COLO829 (cell line): ENCODE data around the gene PRRG2.

ENCODE experiments used
- DNase-seq: peaks from one replicate; pipeline ENCODE4 v3.0.0; 2012; ENCODE audit warnings: low spot score

Gene PRRG2

GRCh38 chr19:49589502-49589905 lies 8.4 kb downstream of the PRRG2 start:
- no peak for DNase-seq

DNA sequence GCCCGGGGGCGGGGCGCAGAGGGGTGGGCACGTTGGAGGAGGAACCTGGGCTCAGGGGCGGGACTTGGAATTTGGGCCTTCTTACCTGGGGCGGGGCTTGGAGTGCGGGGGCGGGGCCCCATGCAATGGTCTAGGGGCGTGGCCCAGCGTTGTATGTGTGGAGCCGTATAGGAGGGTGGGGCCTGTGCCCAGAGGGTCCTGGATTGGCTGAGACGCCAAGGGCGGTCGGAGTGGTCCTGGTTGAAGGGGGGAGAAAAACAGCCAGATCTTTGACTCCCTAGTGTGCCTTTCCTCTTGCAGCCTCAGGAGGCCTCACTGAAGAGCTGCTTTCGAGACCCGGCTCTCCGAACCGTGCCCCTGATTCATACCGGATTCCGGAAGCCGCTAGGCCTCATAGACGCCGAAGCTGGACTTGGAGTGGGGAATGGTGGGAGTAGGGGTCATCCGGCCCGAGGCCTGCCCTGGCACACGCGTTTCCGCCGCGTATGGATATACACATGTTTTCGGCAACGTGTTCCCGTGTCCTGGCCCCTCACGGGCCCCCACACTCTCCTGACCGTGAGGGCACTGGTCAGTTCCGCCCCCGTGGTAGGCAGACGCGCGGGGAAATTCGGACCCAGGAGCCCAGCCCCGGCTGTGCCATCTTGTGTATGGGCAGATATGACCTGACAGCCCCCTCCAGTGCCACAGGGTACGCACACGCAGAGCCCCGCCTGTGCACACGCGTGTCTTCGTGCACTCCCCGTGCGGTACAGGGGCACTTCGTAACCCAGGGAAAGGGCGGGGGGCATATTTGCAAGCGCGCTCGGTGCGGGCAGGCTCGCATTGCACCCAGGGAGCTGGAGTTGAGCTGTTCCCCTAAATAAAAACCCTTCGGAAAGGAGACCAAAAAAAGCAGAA lies 9.2 kb downstream of the PRRG2 start:
- peak; percentile 98 for DNase-seq

- DNase-seq: peak; percentile 91
These were observed 10.0 kb downstream of the PRRG2 start, which contains the start of gene PRR12 for GRCh38 chr19:49590971-49591730. Gene PRR12 (plus strand): TSS chr19:49591182. CDS start chr19:49591655, 473 bp downstream.

DNA sequence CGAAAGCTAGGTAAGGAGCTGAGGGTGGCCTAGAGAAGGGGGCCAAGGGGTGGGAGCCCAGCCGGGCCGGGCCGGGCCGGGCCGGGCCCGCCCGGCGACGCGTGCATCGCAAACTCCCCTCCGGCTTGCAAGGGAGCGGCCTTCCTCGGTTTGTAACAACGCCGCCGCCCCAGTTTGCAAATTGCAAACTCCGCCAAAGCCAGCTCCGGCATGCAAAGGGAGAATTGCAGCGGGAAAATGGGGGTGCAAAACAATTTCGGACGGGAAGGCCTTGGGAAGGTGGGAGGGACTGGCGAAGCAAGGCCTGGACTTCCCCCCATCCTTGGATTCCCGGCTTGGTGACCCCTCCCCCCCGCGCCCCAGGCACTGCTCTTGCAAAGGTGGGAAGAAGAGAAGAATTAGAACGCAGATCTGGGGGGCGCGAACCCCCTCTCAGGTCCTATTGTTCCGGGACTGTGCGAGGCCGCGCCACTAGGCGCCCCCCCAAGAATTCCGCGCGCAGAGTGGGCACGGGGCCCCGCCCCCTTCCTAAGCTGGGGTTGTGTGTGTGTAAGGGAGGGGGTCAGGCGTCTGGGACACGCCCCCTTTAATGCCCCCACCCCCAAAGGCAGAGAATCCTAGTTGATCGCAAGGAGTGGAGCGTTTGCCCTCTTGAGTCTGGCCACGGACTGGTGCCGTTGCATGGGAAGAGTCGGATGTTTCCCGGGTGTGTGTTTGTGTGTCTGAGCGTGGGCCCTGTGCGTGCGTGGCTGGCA lies 10.8 kb downstream of the PRRG2 start:
- peak; percentile 48 for DNase-seq

GRCh38 chr19:49592486-49593232 lies 11.5 kb downstream of the PRRG2 start:
- DNase-seq: peak; percentile 12

DNA sequence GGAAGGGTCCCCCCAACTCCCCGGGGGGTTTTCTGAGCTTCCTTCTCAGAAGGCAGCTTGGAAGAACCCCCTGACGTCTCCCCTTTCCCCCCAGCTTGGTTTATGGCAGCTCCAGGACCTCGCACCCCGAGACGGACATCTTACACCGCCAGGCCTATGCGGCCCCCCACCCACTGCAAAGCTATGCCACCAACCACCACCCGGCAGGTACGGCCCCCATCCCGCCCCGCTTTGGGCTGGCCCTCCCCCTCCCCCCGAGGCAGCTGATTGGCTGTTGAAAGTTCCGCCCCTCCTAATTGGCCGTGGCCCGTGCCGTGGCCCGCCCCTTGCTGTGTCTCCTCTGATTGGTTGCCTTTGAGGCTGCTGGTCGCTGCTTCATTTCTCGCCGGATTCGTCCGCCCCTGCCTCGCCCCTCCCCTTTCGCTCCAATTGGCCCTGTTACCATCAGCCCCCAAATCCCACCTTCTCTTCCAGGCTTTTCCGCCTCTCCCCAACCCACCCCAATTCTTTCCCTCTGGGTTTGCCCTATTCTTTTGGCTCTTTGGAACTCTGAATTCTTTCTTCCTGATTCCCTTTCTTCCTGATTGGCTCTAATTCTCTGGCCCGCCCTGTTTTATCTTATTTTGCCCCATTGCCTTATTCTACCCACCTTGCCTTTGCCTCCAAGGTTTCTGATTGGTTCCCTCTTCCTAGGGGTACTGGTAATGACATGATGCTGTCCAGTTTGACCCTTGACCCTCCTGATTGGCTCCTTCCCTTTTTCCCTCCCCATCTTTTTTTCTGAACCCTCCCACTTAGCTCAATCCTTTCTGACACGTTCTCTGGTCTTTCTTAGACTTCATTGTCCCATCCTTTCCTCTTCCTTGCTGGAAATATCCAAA lies 12.4 kb downstream of the PRRG2 start:
- peak; percentile 98 for DNase-seq

GRCh38 chr19:49594157-49594992 lies 13.3 kb downstream of the PRRG2 start:
- DNase-seq: no peak

DNA sequence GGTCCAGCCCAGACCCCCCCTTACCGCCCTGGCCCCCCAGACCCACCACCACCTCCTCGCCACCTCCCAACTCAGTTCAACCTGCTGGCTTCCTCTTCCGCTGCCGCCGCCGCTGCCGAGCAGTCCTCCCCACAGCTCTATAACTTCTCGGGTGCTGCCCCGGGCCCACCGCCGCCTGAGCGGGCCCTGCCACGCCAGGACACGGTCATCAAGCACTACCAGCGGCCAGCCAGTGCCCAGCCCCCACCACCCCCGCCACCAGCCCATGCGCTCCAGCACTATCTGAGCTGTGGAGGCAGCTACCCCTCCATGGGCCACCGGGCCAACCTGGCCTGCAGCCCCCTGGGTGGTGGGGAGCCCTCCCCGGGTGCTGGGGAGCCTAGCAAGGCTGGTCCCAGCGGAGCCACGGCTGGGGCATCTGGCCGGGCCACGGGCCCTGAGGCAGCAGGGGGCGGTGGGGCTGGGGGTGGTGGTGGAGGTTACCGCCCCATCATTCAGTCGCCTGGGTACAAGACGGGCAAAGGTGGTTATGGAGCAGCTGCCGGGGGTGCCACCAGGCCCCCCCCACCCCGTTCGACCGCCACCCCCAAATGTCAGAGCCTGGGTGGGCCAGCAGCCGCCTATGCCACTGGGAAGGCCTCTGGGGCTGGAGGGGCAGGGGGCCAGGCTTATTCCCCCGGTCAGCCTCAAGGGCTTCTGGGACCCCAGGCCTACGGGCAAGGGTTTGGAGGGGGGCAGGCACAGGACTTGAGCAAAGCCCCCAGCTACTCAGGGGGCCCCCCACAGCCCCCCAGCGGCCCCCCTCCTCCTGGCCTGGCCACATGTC lies 14.1 kb downstream of the PRRG2 start:
- no peak for DNase-seq

DNA sequence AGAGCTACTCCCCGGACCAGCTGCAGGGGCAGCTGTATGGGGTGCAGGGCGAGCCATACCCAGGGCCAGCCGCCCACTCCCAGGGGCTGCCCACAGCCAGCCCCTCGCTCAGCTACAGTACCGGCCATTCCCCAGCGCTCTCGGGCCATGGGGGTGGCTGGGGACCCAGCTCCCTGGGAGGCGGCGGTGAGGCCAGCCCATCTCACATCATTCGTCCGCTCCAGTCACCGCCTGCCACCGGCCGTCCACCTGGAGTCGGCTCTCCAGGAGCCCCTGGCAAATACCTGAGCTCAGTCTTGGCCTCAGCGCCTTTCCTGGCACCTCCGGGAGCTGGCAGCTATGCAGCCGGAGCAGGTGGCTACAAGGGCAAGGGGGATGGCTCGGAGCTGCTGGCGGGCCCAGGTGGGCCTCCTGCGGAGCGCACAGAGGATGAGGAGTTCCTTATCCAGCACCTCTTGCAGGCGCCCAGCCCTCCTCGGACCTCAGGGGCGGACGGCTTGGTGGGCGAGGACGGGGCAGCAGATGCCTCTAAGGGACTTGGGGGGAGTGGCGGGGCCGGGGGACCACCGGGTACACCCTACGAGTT lies 14.8 kb downstream of the PRRG2 start:
- DNase-seq: no peak

DNA sequence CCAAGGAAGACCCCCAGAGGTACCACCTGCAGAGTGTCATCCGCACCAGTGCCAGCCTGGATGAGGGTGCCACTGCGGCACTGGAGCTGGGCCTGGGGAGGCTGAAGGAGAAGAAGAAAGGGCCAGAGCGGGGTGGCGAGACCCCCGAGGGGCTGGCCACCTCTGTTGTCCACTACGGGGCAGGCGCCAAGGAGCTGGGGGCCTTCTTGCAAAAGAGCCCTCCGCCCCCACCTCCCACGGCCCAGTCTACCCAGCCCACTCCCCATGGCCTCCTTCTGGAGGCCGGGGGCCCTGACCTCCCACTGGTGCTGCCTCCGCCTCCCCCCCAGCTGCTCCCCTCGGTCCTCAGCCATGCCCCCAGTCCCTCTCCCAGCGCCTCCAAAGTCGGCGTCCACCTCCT lies 15.3 kb downstream of the PRRG2 start:
- no peak for DNase-seq

DNA sequence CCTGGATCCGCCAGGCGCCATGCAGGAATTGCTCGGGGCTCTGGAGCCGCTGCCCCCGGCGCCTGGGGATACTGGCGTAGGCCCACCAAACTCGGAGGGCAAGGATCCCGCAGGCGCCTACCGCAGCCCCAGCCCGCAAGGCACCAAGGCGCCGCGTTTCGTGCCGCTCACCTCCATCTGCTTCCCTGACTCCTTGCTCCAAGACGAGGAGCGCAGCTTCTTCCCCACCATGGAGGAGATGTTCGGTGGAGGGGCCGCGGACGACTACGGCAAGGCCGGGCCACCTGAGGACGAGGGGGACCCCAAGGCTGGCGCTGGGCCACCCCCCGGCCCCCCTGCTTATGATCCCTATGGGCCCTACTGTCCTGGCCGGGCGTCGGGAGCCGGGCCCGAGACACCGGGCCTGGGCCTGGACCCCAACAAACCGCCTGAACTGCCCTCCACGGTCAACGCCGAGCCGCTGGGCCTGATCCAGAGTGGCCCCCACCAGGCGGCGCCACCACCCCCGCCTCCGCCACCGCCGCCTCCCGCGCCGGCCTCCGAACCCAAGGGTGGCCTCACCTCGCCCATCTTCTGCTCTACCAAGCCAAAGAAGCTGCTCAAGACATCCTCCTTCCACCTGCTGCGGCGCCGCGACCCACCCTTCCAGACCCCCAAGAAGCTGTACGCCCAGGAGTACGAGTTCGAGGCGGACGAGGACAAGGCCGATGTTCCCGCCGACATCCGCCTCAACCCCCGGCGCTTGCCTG lies 16.0 kb downstream of the PRRG2 start:
- DNase-seq: no peak

GRCh38 chr19:49597703-49597974 lies 16.5 kb downstream of the PRRG2 start:
- DNase-seq: no peak

DNA sequence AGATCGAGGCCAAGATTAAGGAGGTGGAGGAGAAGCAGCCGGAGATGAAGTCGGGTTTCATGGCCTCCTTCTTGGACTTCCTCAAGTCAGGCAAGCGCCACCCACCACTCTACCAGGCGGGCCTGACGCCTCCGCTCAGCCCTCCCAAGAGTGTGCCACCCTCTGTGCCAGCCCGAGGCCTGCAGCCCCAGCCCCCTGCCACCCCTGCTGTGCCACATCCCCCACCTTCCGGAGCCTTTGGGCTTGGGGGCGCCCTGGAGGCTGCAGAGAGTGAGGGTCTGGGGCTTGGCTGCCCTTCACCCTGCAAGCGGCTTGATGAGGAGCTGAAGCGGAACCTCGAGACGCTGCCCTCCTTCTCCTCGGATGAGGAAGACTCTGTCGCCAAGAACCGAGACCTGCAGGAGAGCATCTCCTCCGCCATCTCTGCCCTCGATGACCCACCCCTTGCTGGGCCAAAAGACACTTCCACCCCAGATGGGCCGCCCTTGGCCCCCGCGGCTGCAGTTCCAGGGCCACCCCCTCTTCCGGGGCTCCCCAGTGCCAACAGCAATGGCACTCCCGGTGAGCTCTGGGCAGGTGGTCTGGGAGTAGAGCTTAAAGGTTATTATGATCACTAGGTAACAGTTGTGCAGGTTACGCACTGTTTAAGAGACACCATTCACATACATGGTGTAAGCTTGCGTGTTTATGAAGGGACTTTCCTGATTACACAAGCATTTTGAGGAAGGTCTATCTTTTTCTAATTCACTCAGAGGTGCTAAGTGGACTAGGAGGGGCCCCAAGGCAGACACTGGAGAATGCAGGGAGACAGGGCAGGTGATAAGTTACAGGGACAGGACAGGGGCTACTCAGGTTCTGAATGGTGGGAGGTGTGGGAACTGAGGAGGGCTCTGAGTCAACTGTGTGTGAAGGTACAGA lies 18.5 kb downstream of the PRRG2 start:
- no peak for DNase-seq

DNA sequence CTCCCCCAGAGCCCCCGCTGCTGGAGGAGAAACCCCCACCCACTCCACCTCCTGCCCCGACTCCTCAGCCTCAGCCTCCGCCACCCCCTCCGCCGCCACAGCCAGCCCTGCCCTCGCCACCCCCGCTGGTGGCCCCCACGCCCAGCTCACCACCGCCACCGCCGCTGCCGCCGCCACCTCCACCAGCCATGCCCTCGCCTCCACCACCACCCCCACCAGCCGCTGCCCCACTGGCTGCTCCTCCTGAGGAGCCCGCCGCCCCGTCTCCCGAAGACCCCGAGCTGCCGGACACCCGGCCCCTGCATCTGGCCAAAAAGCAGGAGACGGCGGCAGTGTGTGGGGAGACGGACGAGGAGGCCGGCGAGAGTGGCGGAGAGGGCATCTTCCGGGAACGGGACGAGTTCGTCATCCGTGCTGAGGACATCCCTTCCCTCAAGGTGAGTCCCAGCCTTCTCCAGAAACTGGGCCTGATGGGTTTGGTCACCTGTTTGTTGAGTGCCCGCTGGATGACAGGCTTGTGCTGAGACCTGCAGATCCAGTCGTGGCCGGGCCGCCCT lies 20.4 kb downstream of the PRRG2 start:
- DNase-seq: no peak

- no peak for DNase-seq
These were observed 21.7 kb downstream of the PRRG2 start for GRCh38 chr19:49602806-49603205.

DNA sequence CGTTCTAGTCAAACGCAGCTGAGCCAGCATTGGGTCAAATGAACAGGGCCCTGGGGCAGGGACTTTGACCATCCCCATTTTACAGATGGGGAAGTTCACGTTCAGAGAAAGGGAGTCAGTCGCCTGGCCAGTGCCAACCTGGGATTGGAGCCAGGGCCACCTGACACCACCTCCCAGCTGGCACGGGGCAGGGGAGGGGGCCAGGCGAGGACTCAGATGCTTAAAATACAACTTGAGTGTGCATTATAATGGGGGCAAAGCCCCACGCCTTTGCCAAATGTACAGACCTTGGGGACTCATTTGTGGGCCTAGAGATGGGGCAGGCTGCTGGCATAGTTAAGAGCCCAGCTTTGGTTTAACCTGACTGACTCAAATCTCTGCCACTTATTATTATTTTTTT lies 24.5 kb downstream of the PRRG2 start:
- DNase-seq: no peak
